Measurements from ENCODE around the gene WWC2.

Gene WWC2

GRCh38 chr4:183291070-183291469 lies 192.0 kb downstream of the WWC2 start:
- no peak overlapping the region for H3K4me2 ChIP-seq (ENCODE audit: insufficient read depth, low read length)
- no peaks in the 10 kb centered on the region for H3K27me3 ChIP-seq (ENCODE audit: insufficient read depth, low read length, poor library complexity)
- H3K9me3 ChIP-seq (ENCODE audit: insufficient read depth, low read length, severe bottlenecking), result no peaks in the 10 kb centered on the region
- no peak overlapping the region for H2AFZ ChIP-seq (ENCODE audit: low read depth, low read length)
- no peak overlapping the region for H3K4me3 ChIP-seq (ENCODE audit: low read depth in 1 of 2, low read length in 2 of 2)
- H3K9ac ChIP-seq (ENCODE audit: low read depth, low read length), result no peak overlapping the region
- no peak for ATAC-seq (ENCODE audit: insufficient read depth, low read depth)
- H3K79me2 ChIP-seq (ENCODE audit: insufficient read depth, low read length), result no peaks in the 10 kb centered on the region
- no peak for TF ChIP-seq EZH2 (IDR thresholded peaks at IDR 0.05; ENCODE audit: borderline replicate concordance, low read depth, low read length, severe bottlenecking)
- TF ChIP-seq CTCF (IDR thresholded peaks at IDR 0.05; ENCODE audit: borderline replicate concordance, extremely low read depth, low read length, poor library complexity, severe bottlenecking), result no peak
- H4K20me1 ChIP-seq (ENCODE audit: insufficient read depth, low read length), result no peaks in the 10 kb centered on the region
- H3K27ac ChIP-seq (ENCODE audit: low read length), result no peak overlapping the region
- no peak for DNase-seq
- H3K4me1 ChIP-seq (ENCODE audit: insufficient read depth, low read length), result no peaks in the 10 kb centered on the region
- no peaks in the 10 kb centered on the region for H3K36me3 ChIP-seq (ENCODE audit: insufficient read depth, low read length)

- H2AFZ ChIP-seq (ENCODE audit: low read depth, low read length), result no peak overlapping the region
- no peak overlapping the region for H3K4me3 ChIP-seq (ENCODE audit: low read depth in 1 of 2, low read length in 2 of 2)
- H3K27ac ChIP-seq (ENCODE audit: low read length), result no peak overlapping the region
- no peaks in the 10 kb centered on the region for H3K4me1 ChIP-seq (ENCODE audit: insufficient read depth, low read length)
- H4K20me1 ChIP-seq (ENCODE audit: insufficient read depth, low read length), result no peaks in the 10 kb centered on the region
- ATAC-seq (ENCODE audit: insufficient read depth, low read depth), result no peak
- H3K27me3 ChIP-seq (ENCODE audit: insufficient read depth, low read length, poor library complexity), result no peaks in the 10 kb centered on the region
- no peaks in the 10 kb centered on the region for H3K79me2 ChIP-seq (ENCODE audit: insufficient read depth, low read length)
- TF ChIP-seq CTCF (IDR thresholded peaks at IDR 0.05; ENCODE audit: borderline replicate concordance, extremely low read depth, low read length, poor library complexity, severe bottlenecking) (no peak), EZH2 (IDR thresholded peaks at IDR 0.05; ENCODE audit: borderline replicate concordance, low read depth, low read length, severe bottlenecking) (no peak)
- no peaks in the 10 kb centered on the region for H3K9me3 ChIP-seq (ENCODE audit: insufficient read depth, low read length, severe bottlenecking)
- no peak for DNase-seq
- H3K36me3 ChIP-seq (ENCODE audit: insufficient read depth, low read length), result no peaks in the 10 kb centered on the region
- H3K4me2 ChIP-seq (ENCODE audit: insufficient read depth, low read length), result no peak overlapping the region
- no peak overlapping the region for H3K9ac ChIP-seq (ENCODE audit: low read depth, low read length)
Observed at GRCh38 chr4:183295711-183296110, 196.7 kb downstream of the WWC2 start.

- Histone ChIP-seq H4K20me1 (ENCODE audit: insufficient read depth, low read length) (no peaks in the 10 kb centered on the region), H3K9me3 (ENCODE audit: insufficient read depth, low read length, severe bottlenecking) (no peaks in the 10 kb centered on the region), H3K36me3 (ENCODE audit: insufficient read depth, low read length) (no peaks in the 10 kb centered on the region), H3K4me1 (ENCODE audit: insufficient read depth, low read length) (no peaks in the 10 kb centered on the region), H3K27me3 (ENCODE audit: insufficient read depth, low read length, poor library complexity) (no peaks in the 10 kb centered on the region), H2AFZ (ENCODE audit: low read depth, low read length) (no peak overlapping the region), H3K9ac (ENCODE audit: low read depth, low read length) (no peak overlapping the region), H3K27ac (ENCODE audit: low read length) (no peak overlapping the region), H3K79me2 (ENCODE audit: insufficient read depth, low read length) (no peaks in the 10 kb centered on the region), H3K4me2 (ENCODE audit: insufficient read depth, low read length) (no peak overlapping the region), H3K4me3 (ENCODE audit: low read depth in 1 of 2, low read length in 2 of 2) (no peak overlapping the region)
- no peak for TF ChIP-seq CTCF (IDR thresholded peaks at IDR 0.05; ENCODE audit: borderline replicate concordance, extremely low read depth, low read length, poor library complexity, severe bottlenecking)
- no peak for TF ChIP-seq EZH2 (IDR thresholded peaks at IDR 0.05; ENCODE audit: borderline replicate concordance, low read depth, low read length, severe bottlenecking)
- ATAC-seq (ENCODE audit: insufficient read depth, low read depth) (no peak), DNase-seq (no peak)
Observed at GRCh38 chr4:183297675-183298074, 198.6 kb downstream of the WWC2 start.

- Histone ChIP-seq H3K36me3 (ENCODE audit: insufficient read depth, low read length) (no peaks in the 10 kb centered on the region), H3K9ac (ENCODE audit: low read depth, low read length) (no peak overlapping the region), H3K79me2 (ENCODE audit: insufficient read depth, low read length) (no peaks in the 10 kb centered on the region), H3K4me1 (ENCODE audit: insufficient read depth, low read length) (no peaks in the 10 kb centered on the region), H3K9me3 (ENCODE audit: insufficient read depth, low read length, severe bottlenecking) (no peaks in the 10 kb centered on the region), H3K27ac (ENCODE audit: low read length) (no peak overlapping the region), H2AFZ (ENCODE audit: low read depth, low read length) (no peak overlapping the region), H3K4me2 (ENCODE audit: insufficient read depth, low read length) (no peak overlapping the region), H3K27me3 (ENCODE audit: insufficient read depth, low read length, poor library complexity) (no peaks in the 10 kb centered on the region), H4K20me1 (ENCODE audit: insufficient read depth, low read length) (no peaks in the 10 kb centered on the region), H3K4me3 (ENCODE audit: low read depth in 1 of 2, low read length in 2 of 2) (no peak overlapping the region)
- ATAC-seq (ENCODE audit: insufficient read depth, low read depth), result no peak
- TF ChIP-seq EZH2 (IDR thresholded peaks at IDR 0.05; ENCODE audit: borderline replicate concordance, low read depth, low read length, severe bottlenecking) (no peak), CTCF (IDR thresholded peaks at IDR 0.05; ENCODE audit: borderline replicate concordance, extremely low read depth, low read length, poor library complexity, severe bottlenecking) (no peak)
- no peak for DNase-seq
Observed at GRCh38 chr4:183299464-183299863, 200.4 kb downstream of the WWC2 start.
